Erythroblast (primary cell): Measurements from ENCODE around the gene RNLS.

Source experiments
- GATA1 ChIP-seq: IDR thresholded peaks from 2 replicates; pipeline ENCODE4 v1.6.1; 2011; ENCODE audit warnings: low read depth, mild to moderate bottlenecking, control low read depth, low read length, moderate library complexity
- POLR2A ChIP-seq: IDR thresholded peaks from 2 replicates; pipeline ENCODE4 v1.6.1; 2011; ENCODE audit warnings: mild to moderate bottlenecking, low read length

GRCh38 chr10:88386821-88387773 lies 196.0 kb downstream of the RNLS start:
- TF ChIP-seq GATA1 (no peak), POLR2A (no peak)
